GM23248 (cell line): ENCODE data around the gene SNCA.

Experiments
- EZH2 ChIP-seq: fragments of 200-600 bp; sonication (generic); IDR thresholded peaks from 2 replicates; pipeline ENCODE4 v1.6.1; 2018; ENCODE audit warnings: antibody characterized with exemption, mild to moderate bottlenecking; ENCODE audit not compliant: insufficient read depth, poor library complexity, severe bottlenecking
- EZH2phosphoT487 ChIP-seq: fragments of 200-600 bp; sonication (generic); IDR thresholded peaks from 2 replicates; pipeline ENCODE4 v1.6.1; 2018; ENCODE audit warnings: antibody characterized with exemption, moderate library complexity, mild to moderate bottlenecking, low read depth; ENCODE audit not compliant: insufficient read depth

- TF ChIP-seq EZH2: no peak
- TF ChIP-seq EZH2phosphoT487: no peak
These were observed 39.6 kb upstream of the SNCA start for GRCh38 chr4:89876548-89876947.
